ENCODE measurements around the gene TBC1D22A. TPM values are rescaled to one million over a fixed set of nuclear protein-coding genes. Genes with fewer than 3 reads are reported as not detected.

Gene TBC1D22A
- total and polyA plus RNA-seq, 10 of the 15 experiments (the other 5 are each of a cell fraction or from before 2014, with no cell fraction given) = 0.63 to 44.7 (median 27.4) TPM

- Histone ChIP-seq H4K20me1 (ENCODE audit: control insufficient read depth, insufficient read depth) (no peaks in the 10 kb centered on the region), H3K4me2 (ENCODE audit: control insufficient read depth, insufficient read depth) (no peak overlapping the region), H3K9ac (ENCODE audit: control insufficient read depth, insufficient read depth, low read length) (no peak overlapping the region), H3K4me3 (no peak overlapping the region), H3K36me3 (ENCODE audit: control insufficient read depth in 2 of 2, insufficient read depth in 2 of 2, low read length in 1 of 2) (peaks cover 50 to 53% of the 10 kb centered on the region in 2 experiments), H3K9me3 (replicated peaks; ENCODE audit: control insufficient read depth, insufficient read depth, low read length) (no peaks in the 10 kb centered on the region), H3K27ac (ENCODE audit: control insufficient read depth, insufficient read depth) (no peak overlapping the region), H2AFZ (ENCODE audit: control insufficient read depth, low read depth, low read length) (no peak overlapping the region), H3K79me2 (ENCODE audit: control insufficient read depth, insufficient read depth, low read length) (peaks cover 6% of the 10 kb centered on the region), H3K4me1 (ENCODE audit: control insufficient read depth, insufficient read depth, low read length) (no peaks in the 10 kb centered on the region), H3K27me3 (replicated peaks in 1 of 2; ENCODE audit: control insufficient read depth in 2 of 2, insufficient read depth in 2 of 2, low read length in 1 of 2) (no peaks in the 10 kb centered on the region)
- in situ Hi-C loops (cut with MboI) = no loop called here
- 52% methylated on average over 26 of the region's 27 CpGs for WGBS (ENCODE audit: insufficient coverage, insufficient replicate concordance, low lambda C conversion rate, missing lambda C conversion rate)
- ChIA-PET RAD21 (ENCODE audit: unreplicated experiment) (interaction anchor here (0.9 to 9.7 kb wide), 3 partner anchors 21 to 235 kb away, joined by 4 to 199 read pairs (median 5); partner anchors contain the start of gene TBC1D22A), SMC1A (ENCODE audit: uncharacterized antibody, unreplicated experiment) (interaction anchor here (1.0 to 3.4 kb wide), 5 partner anchors 15 to 40 kb away, joined by 4 to 16 read pairs (median 5); no protein-coding TSS in a partner anchor), CTCF (interaction anchor here (0.7 to 2.3 kb wide), 12 partner anchors 9 to 235 kb away, joined by 3 to 25 read pairs (median 4); partner anchors contain the start of gene TBC1D22A), POLR2A (interaction anchor here (1.0 kb wide), 1 partner anchor 36 kb away, joined by 3 read pairs; the partner anchor contains the start of gene TBC1D22A)
- FAIRE-seq = peak; percentile 85
- ATAC-seq = peak; percentile 93
- BruUV-seq (replicated peaks) = no TSS peak
- intact Hi-C loops (cut with micrococcal nuclease; ENCODE audit: unreplicated experiment) = loop anchor here (1.0 kb wide), 1 partner anchor 235 kb away; no protein-coding TSS in a partner anchor
- no peak for DNase-seq (ENCODE audit: low read depth, low spot score)
- no peak for TF ChIP-seq HCFC1 (IDR thresholded peaks at IDR 0.05; ENCODE audit: low read length)
- TF ChIP-seq BHLHE40 (IDR thresholded peaks at IDR 0.05; ENCODE audit: borderline replicate concordance in 1 of 2, low read depth in 2 of 2, low read length in 1 of 2) = 0 out of 4 replicates have a peak, but pooled peaks of 1 of the 2 experiments have one; percentile 10
- TF ChIP-seq RBBP5 (conservative IDR thresholded peaks at IDR 0.05) = no peak
- TF ChIP-seq, protein P1, sequence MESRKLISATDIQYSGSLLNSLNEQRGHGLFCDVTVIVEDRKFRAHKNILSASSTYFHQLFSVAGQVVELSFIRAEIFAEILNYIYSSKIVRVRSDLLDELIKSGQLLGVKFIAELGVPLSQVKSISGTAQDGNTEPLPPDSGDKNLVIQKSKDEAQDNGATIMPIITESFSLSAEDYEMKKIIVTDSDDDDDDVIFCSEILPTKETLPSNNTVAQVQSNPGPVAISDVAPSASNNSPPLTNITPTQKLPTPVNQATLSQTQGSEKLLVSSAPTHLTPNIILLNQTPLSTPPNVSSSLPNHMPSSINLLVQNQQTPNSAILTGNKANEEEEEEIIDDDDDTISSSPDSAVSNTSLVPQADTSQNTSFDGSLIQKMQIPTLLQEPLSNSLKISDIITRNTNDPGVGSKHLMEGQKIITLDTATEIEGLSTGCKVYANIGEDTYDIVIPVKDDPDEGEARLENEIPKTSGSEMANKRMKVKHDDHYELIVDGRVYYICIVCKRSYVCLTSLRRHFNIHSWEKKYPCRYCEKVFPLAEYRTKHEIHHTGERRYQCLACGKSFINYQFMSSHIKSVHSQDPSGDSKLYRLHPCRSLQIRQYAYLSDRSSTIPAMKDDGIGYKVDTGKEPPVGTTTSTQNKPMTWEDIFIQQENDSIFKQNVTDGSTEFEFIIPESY (IDR thresholded peaks at IDR 0.05) = peak; percentile 100
- TF ChIP-seq ZBED1 (IDR thresholded peaks at IDR 0.05; ENCODE audit: borderline replicate concordance) = no peak
- TF ChIP-seq, protein P2, sequence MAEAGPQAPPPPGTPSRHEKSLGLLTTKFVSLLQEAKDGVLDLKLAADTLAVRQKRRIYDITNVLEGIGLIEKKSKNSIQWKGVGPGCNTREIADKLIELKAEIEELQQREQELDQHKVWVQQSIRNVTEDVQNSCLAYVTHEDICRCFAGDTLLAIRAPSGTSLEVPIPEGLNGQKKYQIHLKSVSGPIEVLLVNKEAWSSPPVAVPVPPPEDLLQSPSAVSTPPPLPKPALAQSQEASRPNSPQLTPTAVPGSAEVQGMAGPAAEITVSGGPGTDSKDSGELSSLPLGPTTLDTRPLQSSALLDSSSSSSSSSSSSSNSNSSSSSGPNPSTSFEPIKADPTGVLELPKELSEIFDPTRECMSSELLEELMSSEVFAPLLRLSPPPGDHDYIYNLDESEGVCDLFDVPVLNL (IDR thresholded peaks at IDR 0.05; ENCODE audit: low read depth, low read length) = no peak
- TF ChIP-seq, protein P3, sequence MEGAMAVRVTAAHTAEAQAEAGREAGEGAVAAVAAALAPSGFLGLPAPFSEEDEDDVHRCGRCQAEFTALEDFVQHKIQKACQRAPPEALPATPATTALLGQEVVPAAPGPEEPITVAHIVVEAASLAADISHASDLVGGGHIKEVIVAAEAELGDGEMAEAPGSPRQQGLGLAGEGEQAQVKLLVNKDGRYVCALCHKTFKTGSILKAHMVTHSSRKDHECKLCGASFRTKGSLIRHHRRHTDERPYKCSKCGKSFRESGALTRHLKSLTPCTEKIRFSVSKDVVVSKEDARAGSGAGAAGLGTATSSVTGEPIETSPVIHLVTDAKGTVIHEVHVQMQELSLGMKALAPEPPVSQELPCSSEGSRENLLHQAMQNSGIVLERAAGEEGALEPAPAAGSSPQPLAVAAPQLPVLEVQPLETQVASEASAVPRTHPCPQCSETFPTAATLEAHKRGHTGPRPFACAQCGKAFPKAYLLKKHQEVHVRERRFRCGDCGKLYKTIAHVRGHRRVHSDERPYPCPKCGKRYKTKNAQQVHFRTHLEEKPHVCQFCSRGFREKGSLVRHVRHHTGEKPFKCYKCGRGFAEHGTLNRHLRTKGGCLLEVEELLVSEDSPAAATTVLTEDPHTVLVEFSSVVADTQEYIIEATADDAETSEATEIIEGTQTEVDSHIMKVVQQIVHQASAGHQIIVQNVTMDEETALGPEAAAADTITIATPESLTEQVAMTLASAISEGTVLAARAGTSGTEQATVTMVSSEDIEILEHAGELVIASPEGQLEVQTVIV (IDR thresholded peaks at IDR 0.05; ENCODE audit: borderline replicate concordance, partially characterized antibody) = no peak
- TF ChIP-seq SKIL (IDR thresholded peaks at IDR 0.05; ENCODE audit: low read depth, poor library complexity, severe bottlenecking) = no peak
- TF ChIP-seq IKZF2 (IDR thresholded peaks at IDR 0.05) = no peak
- TF ChIP-seq EGR1 (IDR thresholded peaks at IDR 0.05; ENCODE audit: borderline replicate concordance in 1 of 2, low read depth in 2 of 2, low read length in 2 of 2) = peak in 1 of 2 experiments; percentile 5; a peak in 1 of 3 replicates
- no peak for TF ChIP-seq NFXL1 (IDR thresholded peaks at IDR 0.05; ENCODE audit: borderline replicate concordance)
- TF ChIP-seq SUZ12 (IDR thresholded peaks at IDR 0.05; ENCODE audit: unreplicated experiment) = no peak
These were observed 36.2 kb downstream of the TBC1D22A start for GRCh38 chr22:46798366-46799350.

Measured in GM12878 (cell line).